ENCODE results near the gene OR8H3. TPM values are rescaled to one million over a fixed set of nuclear protein-coding genes. Genes with fewer than 3 reads are reported as not detected.
"Not testable (repeated sequence)": the region's sequence is repeated elsewhere in the genome, so short reads cannot be mapped to it uniquely, and the experiment has no call there.

The OR8H3 gene, protein sequence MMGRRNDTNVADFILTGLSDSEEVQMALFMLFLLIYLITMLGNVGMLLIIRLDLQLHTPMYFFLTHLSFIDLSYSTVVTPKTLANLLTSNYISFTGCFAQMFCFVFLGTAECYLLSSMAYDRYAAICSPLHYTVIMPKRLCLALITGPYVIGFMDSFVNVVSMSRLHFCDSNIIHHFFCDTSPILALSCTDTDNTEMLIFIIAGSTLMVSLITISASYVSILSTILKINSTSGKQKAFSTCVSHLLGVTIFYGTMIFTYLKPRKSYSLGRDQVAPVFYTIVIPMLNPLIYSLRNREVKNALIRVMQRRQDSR
- total RNA-seq, result not detected
- long read RNA-seq, result 0 reads

DNA sequence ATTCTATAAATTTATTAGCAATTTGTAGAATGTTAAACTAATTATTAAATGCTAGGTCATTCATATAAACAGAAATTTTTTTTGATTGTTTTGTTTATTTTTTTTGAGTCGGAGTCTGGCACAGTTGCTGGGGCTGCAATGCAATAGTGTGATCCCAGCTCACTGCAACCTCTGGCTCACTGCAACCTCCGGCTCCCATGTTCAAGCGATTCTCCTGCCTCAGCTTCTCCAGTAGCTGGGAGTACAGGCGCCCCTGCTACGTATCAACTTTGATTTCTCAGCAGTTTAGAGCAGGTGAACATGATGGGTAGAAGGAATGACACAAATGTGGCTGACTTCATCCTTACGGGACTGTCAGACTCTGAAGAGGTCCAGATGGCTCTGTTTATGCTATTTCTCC lies at the start of gene OR8H3:
TSS of gene OR8H3 (plus strand) at position 301 of the 400 bp plus-strand sequence. CDS start at position 301, 0 bp downstream.
- Histone ChIP-seq H3K27ac (no peak within 1 kb of the TSS), H3K9me3 (no peaks in the 10 kb centered on the region), H3K4me3 (no peak within 1 kb of the TSS), H3K27me3 (no peaks in the 10 kb centered on the region), H3K4me1 (no peaks in the 10 kb centered on the region), H3K36me3 (no peaks in the 10 kb centered on the region)
- ATAC-seq, result no peak
- TF ChIP-seq, protein P1, sequence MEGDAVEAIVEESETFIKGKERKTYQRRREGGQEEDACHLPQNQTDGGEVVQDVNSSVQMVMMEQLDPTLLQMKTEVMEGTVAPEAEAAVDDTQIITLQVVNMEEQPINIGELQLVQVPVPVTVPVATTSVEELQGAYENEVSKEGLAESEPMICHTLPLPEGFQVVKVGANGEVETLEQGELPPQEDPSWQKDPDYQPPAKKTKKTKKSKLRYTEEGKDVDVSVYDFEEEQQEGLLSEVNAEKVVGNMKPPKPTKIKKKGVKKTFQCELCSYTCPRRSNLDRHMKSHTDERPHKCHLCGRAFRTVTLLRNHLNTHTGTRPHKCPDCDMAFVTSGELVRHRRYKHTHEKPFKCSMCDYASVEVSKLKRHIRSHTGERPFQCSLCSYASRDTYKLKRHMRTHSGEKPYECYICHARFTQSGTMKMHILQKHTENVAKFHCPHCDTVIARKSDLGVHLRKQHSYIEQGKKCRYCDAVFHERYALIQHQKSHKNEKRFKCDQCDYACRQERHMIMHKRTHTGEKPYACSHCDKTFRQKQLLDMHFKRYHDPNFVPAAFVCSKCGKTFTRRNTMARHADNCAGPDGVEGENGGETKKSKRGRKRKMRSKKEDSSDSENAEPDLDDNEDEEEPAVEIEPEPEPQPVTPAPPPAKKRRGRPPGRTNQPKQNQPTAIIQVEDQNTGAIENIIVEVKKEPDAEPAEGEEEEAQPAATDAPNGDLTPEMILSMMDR (IDR thresholded peaks at IDR 0.05), result no peak
- intact Hi-C loops (cut with DNase I), result no loop called here
- no peak for DNase-seq

DNA sequence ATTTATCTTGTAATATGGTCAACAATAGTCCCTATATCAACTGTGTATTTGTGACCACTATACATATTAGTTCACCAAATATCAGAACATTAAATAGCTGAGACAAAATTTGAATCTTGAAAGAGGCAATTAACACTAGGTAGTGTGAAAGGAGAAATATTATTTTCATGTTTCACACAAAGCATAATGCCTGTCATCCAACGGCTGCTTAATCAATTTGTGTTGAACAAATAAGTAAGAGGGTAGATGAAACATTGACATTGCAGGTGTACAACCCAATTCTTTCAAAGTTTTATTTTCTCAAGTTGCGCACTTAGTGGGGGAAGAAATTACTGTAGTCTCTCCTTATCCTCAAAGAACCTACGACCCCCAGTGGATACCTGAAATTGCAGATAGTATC lies 32.5 kb upstream of the OR8H3 start:
- Histone ChIP-seq H3K27ac (no peak overlapping the region), H3K9me3 (no peaks in the 10 kb centered on the region), H3K4me1 (no peaks in the 10 kb centered on the region), H3K36me3 (no peaks in the 10 kb centered on the region), H3K27me3 (no peaks in the 10 kb centered on the region), H3K4me3 (no peak overlapping the region)
- TF ChIP-seq, protein P1 (IDR thresholded peaks at IDR 0.05), result no peak
- DNase-seq (no peak), ATAC-seq (no peak)
- intact Hi-C loops (cut with DNase I), result no loop called here

DNA sequence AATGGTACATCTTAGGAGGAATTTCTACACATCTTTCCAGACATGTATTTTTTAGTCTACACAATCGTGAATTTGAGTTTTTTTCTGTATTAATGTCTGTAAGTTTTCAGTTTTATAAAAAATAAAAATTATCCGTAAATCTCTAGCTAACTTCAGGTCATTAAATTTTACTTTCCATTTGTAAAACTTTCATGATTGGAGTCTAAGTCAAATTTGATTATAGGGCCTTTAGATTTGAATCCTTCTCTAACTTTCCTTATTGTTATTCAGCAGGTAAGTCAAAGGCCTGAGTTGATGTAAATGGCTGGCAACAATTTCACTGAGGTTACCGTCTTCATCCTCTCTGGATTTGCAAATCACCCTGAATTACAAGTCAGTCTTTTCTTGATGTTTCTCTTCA lies 29.2 kb upstream of the OR8H3 start, which contains the start of gene OR8I2:
TSS of gene OR8I2 (plus strand) at position 301 of the 400 bp plus-strand sequence. CDS start at position 301, 0 bp downstream.
- no peaks in the 10 kb centered on the region for H3K4me1 ChIP-seq
- ATAC-seq (no peak), DNase-seq (no peak)
- TF ChIP-seq, protein P1 (IDR thresholded peaks at IDR 0.05), result no peak
- intact Hi-C loops (cut with DNase I), result no loop called here
- no peak within 1 kb of the TSS for H3K27ac ChIP-seq
- H3K27me3 ChIP-seq, result no peaks in the 10 kb centered on the region
- no peak within 1 kb of the TSS for H3K4me3 ChIP-seq
- H3K9me3 ChIP-seq, result no peaks in the 10 kb centered on the region
- no peaks in the 10 kb centered on the region for H3K36me3 ChIP-seq

DNA sequence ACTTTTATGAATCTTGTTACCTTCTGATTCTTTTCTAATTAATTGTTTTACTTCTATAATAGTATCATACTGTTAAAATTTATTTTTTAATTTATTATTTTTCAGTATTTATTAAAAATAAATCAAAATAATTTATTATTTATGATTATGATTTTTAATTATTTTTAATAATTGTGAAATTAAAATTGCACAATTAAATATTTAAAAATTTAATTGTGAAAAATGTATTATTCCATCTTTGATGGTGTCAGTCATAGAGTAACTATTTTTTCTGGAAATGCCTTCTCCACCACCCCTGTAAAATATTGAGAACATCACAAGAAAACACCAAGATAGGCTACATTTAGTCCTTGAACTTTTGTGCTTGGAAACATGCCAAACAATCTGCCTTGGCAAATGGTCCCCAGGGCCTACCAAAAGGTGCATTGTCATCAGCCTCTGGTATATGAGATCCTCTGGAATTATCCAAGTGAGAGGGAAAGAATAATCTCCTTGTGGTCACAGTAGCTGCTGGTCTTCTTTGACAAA lies 18.9 kb upstream of the OR8H3 start, which contains the start of gene OR8H2:
TSS of gene OR8H2 (plus strand) at position 478 of the 528 bp plus-strand sequence. CDS start 1,356 bp downstream, outside the sequence.
- Histone ChIP-seq H3K27ac (no peak within 1 kb of the TSS), H3K4me1 (no peaks in the 10 kb centered on the region), H3K9me3 (no peaks in the 10 kb centered on the region), H3K4me3 (no peak within 1 kb of the TSS), H3K27me3 (no peaks in the 10 kb centered on the region), H3K36me3 (no peaks in the 10 kb centered on the region)
- DNase-seq (no peak), ATAC-seq (no peak)
- intact Hi-C loops (cut with DNase I), result no loop called here
- TF ChIP-seq, protein P1 (IDR thresholded peaks at IDR 0.05), result no peak

DNA sequence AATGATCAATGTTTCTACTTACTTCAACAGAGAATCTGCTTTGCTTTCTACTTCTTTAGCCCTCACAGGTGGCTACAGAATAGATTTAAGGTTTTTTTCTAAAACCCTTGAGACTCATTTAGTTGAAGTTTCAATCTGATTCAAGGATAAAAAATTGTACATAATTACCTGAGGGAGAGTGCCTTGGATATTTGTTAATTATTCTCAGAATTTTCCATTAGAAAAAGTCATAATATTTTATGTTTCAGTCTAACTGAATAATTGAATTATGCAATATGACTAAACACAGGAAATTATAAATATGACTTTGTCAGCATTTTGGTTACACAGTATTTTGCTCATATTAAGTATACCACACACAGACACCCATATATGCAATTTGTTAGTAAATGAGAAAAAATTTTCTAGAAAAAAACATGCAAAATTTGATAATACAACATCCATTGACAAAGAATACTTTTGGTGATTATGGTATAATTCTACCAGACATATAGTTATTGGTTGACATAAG lies 18.0 kb downstream of the OR8H3 start, which contains the start of gene OR8J3:
TSS of gene OR8J3 (minus strand) at position 51 of the 511 bp plus-strand sequence. CDS start 2,483 bp downstream, outside the sequence.
- Histone ChIP-seq H3K9me3 (no peaks in the 10 kb centered on the region), H3K27me3 (no peaks in the 10 kb centered on the region), H3K4me3 (no peak within 1 kb of the TSS), H3K4me1 (no peaks in the 10 kb centered on the region), H3K27ac (no peak within 1 kb of the TSS), H3K36me3 (no peaks in the 10 kb centered on the region)
- intact Hi-C loops (cut with DNase I), result no loop called here
- ATAC-seq (no peak), DNase-seq (no peak)
- TF ChIP-seq, protein P1 (IDR thresholded peaks at IDR 0.05), result no peak

DNA sequence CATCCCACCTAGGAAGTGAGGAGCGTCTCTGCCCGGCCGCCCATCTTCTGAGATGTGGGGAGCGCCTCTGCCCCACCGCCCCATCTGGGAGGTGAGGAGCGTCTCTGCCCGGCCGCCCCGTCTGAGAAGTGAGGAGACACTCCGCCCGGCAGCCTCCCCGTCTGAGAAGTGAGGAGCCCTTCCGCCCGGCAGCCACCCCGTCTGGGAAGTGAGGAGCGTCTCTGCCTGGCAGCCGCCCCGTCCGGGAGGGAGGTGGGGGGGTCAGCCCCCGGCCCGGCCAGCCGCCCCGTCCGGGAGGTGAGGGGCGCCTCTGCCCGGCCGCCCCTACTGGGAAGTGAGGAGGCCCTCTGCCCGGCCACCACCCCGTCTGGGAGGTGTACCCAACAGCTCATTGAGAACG lies 21.5 kb downstream of the OR8H3 start:
- H3K27ac ChIP-seq; H3K36me3 ChIP-seq; H3K4me3 ChIP-seq; intact Hi-C loops (cut with DNase I); H3K4me1 ChIP-seq; H3K9me3 ChIP-seq; DNase-seq; H3K27me3 ChIP-seq; ATAC-seq: not testable (repeated sequence)

All from upper lobe of right lung (tissue), 1 donor.